GM12878 (cell line): ENCODE measurements around the gene TSPAN11.

Source experiments
- CTCF ChIP-seq, 3 experiments: IDR thresholded peaks in 2 of 3; conservative IDR thresholded peaks in 1 of 3; 2 replicates each; pipeline ENCODE4 v1.5.1; 2011; ENCODE audit warnings: low read depth in 3 of 3, low read length in 3 of 3, mild to moderate bottlenecking in 3 of 3, control low read depth in 2 of 3, moderate library complexity in 2 of 3, inconsistent platforms in 1 of 3, mixed read lengths in 1 of 3; ENCODE audit not compliant: control insufficient read depth in 2 of 3, insufficient read depth in 1 of 3; ENCODE audit errors: extremely low read depth in 1 of 3
- EED ChIP-seq: sonication (generic); IDR thresholded peaks from 2 replicates; pipeline ENCODE4 v1.6.1; 2016; ENCODE audit warnings: antibody characterized with exemption, low read depth
- HCFC1 ChIP-seq: fragments of 150-350 bp; IDR thresholded peaks from 2 replicates; pipeline ENCODE4 v1.6.1; 2014; ENCODE audit warnings: low read length
- MAX ChIP-seq: IDR thresholded peaks from 2 replicates; pipeline ENCODE4 v1.6.1; 2012; ENCODE audit warnings: low read depth, low read length, improper control_type of control experiment
- POLR2AphosphoS5 ChIP-seq: IDR thresholded peaks from 2 replicates; pipeline ENCODE4 v1.6.1; 2011; ENCODE audit warnings: mild to moderate bottlenecking, low read length, inconsistent platforms
- TAF1 ChIP-seq: IDR thresholded peaks from 2 replicates; pipeline ENCODE4 v1.6.1; 2011; ENCODE audit warnings: mild to moderate bottlenecking, low read depth, low read length, borderline replicate concordance
- TCF3 ChIP-seq: IDR thresholded peaks from 2 replicates; pipeline ENCODE4 v1.6.1; 2012; ENCODE audit warnings: low read depth, mild to moderate bottlenecking, low read length, borderline replicate concordance; ENCODE audit not compliant: insufficient read depth

- TF ChIP-seq EED (no peak), CTCF (IDR thresholded peaks at IDR 0.05 in 2 of 3, conservative IDR thresholded peaks at IDR 0.05 in 1 of 3; ENCODE audit: control insufficient read depth in 2 of 3, extremely low read depth in 1 of 3, insufficient read depth in 1 of 3, low read depth in 3 of 3, low read length in 3 of 3) (no peak), HCFC1 (no peak), MAX (no peak), POLR2AphosphoS5 (no peak), TCF3 (no peak), TAF1 (no peak)
These were observed 45.7 kb upstream of the TSPAN11 start for GRCh38 chr12:30880813-30881212.
